ENCODE results near the gene FGD1. TPM values are rescaled to one million over a fixed set of nuclear protein-coding genes. Genes with fewer than 3 reads are reported as not detected.

FGD1 gene
- total RNA-seq, 1 donor from 2014 or later = 8.8 TPM

DNA sequence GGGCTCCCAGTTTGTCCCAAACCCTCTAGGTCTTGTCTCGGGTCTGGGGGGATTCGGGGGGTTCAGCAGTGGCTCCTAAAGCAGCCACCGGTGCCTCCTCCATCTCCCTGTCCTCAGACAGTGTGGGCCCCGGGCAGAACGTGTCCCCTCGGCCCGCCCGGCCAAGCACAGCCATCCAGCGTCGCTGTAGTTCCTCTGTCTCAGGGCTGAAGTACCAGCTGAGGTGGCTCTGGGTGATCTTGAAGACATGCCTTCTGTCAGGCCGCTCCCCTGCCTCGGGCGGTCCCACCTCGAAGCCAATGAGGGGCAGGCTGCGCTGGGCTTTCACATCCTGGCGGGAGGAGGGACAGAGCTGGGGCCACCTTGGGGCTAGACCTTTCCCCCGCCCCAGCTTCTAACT lies 50.0 kb downstream of the FGD1 start:
- Histone ChIP-seq H3K36me3 (no peaks in the 10 kb centered on the region), H3K9ac (no peak overlapping the region), H3K27me3 (no peaks in the 10 kb centered on the region), H3K4me1 (peaks cover 8% of the 10 kb centered on the region), H3K79me2 (ENCODE audit: low read depth) (peaks cover 17% of the 10 kb centered on the region), H3K9me3 (ENCODE audit: low read depth) (no peaks in the 10 kb centered on the region), H2AFZ (replicated peaks) (no peak overlapping the region), H3F3A (ENCODE audit: low read depth) (no peaks in the 10 kb centered on the region), H3K27ac (no peak overlapping the region), H3K4me3 (no peak overlapping the region), H4K20me1 (ENCODE audit: low read depth) (peaks cover 8% of the 10 kb centered on the region), H3K4me2 (no peak overlapping the region)
- H3K4me1 Mint-ChIP-seq = peaks cover 8% of the 10 kb centered on the region
- no peak overlapping the region for H3K27ac Mint-ChIP-seq
- no peak overlapping the region for H3K4me3 Mint-ChIP-seq
- peaks cover 6% of the 10 kb centered on the region for H3K27me3 Mint-ChIP-seq (ENCODE audit: insufficient read depth, low read depth)
- no peak for TF ChIP-seq EZH2 (IDR thresholded peaks at IDR 0.05)
- no peak for TF ChIP-seq EZH2phosphoT487 (IDR thresholded peaks at IDR 0.05)
- TF ChIP-seq, protein P1, sequence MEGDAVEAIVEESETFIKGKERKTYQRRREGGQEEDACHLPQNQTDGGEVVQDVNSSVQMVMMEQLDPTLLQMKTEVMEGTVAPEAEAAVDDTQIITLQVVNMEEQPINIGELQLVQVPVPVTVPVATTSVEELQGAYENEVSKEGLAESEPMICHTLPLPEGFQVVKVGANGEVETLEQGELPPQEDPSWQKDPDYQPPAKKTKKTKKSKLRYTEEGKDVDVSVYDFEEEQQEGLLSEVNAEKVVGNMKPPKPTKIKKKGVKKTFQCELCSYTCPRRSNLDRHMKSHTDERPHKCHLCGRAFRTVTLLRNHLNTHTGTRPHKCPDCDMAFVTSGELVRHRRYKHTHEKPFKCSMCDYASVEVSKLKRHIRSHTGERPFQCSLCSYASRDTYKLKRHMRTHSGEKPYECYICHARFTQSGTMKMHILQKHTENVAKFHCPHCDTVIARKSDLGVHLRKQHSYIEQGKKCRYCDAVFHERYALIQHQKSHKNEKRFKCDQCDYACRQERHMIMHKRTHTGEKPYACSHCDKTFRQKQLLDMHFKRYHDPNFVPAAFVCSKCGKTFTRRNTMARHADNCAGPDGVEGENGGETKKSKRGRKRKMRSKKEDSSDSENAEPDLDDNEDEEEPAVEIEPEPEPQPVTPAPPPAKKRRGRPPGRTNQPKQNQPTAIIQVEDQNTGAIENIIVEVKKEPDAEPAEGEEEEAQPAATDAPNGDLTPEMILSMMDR (IDR thresholded peaks at IDR 0.05) = no peak
- peaks cover 4% of the 10 kb centered on the region for H3K36me3 Mint-ChIP-seq
- DNase-seq (ENCODE audit: low spot score) = no peak
- H3K9me3 Mint-ChIP-seq = peaks cover 7% of the 10 kb centered on the region

DNA sequence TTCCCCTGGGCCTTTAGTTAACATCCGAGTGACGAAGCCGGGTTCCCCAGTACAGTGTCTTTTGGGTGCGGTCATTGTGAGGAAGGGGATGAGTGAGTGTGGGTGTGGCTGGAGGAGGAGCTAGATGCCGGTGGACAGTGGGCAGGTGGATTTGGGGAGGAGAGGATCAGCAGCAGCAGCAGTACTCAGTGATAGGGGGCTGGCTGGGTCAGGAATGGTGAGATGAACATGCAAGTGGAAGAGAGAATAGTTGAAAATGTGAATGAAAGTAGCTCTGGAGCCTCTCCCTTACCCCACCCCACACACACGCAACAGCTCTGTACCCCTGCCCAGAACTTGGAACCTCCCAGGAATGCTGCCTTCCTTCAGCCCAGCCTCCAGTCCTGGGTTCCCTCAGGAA lies 51.3 kb downstream of the FGD1 start:
- H3K27ac ChIP-seq = no peak overlapping the region
- no peaks in the 10 kb centered on the region for H3K27me3 ChIP-seq
- peaks cover 4% of the 10 kb centered on the region for H3K9me3 Mint-ChIP-seq
- peaks cover 6% of the 10 kb centered on the region for H3K27me3 Mint-ChIP-seq (ENCODE audit: insufficient read depth, low read depth)
- H3K79me2 ChIP-seq (ENCODE audit: low read depth) = peaks cover 26% of the 10 kb centered on the region
- H3K4me3 ChIP-seq = no peak overlapping the region
- H3K4me2 ChIP-seq = no peak overlapping the region
- no peak overlapping the region for H2AFZ ChIP-seq (replicated peaks)
- H3K4me1 Mint-ChIP-seq = peaks cover 8% of the 10 kb centered on the region
- peaks cover 4% of the 10 kb centered on the region for H3K36me3 Mint-ChIP-seq
- TF ChIP-seq EZH2 (IDR thresholded peaks at IDR 0.05) (no peak), EZH2phosphoT487 (IDR thresholded peaks at IDR 0.05) (no peak)
- TF ChIP-seq, protein P1 (IDR thresholded peaks at IDR 0.05) = no peak
- no peak overlapping the region for H3K27ac Mint-ChIP-seq
- H3K9me3 ChIP-seq (ENCODE audit: low read depth) = no peaks in the 10 kb centered on the region
- no peaks in the 10 kb centered on the region for H3F3A ChIP-seq (ENCODE audit: low read depth)
- no peaks in the 10 kb centered on the region for H3K36me3 ChIP-seq
- peaks cover 9% of the 10 kb centered on the region for H3K4me1 ChIP-seq
- DNase-seq (ENCODE audit: low spot score) = no peak
- peaks cover 10% of the 10 kb centered on the region for H4K20me1 ChIP-seq (ENCODE audit: low read depth)
- no peak overlapping the region for H3K4me3 Mint-ChIP-seq
- H3K9ac ChIP-seq = no peak overlapping the region

DNA sequence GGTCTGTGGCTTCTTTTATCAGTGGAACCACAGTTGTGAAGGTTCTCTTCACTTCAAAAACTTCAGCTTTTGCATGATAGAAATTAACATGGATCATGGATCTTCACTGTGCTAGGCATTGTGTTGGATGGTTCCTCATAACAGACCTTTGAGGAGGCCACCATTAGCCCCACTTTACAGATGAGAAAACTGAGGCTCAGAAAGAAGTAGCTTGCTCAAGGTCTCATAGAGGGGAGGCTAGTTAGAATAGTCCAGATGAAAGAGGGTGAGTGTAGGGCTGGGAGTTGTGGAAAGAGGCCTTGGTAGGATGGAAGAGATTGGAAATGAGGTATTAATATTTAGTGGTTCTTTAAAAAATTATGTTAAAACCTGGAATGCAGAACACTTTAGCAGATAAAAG lies 53.2 kb downstream of the FGD1 start:
- no peaks in the 10 kb centered on the region for H3F3A ChIP-seq (ENCODE audit: low read depth)
- peaks cover 26% of the 10 kb centered on the region for H3K79me2 ChIP-seq (ENCODE audit: low read depth)
- Mint-ChIP-seq H3K4me3 (no peak overlapping the region), H3K27me3 (ENCODE audit: insufficient read depth, low read depth) (peaks cover 6% of the 10 kb centered on the region), H3K4me1 (peaks cover 8% of the 10 kb centered on the region), H3K9me3 (peaks cover 4% of the 10 kb centered on the region), H3K36me3 (peaks cover 4% of the 10 kb centered on the region), H3K27ac (no peak overlapping the region)
- H4K20me1 ChIP-seq (ENCODE audit: low read depth) = peaks cover 10% of the 10 kb centered on the region
- no peak overlapping the region for H3K27ac ChIP-seq
- H3K4me3 ChIP-seq = no peak overlapping the region
- no peak overlapping the region for H2AFZ ChIP-seq (replicated peaks)
- DNase-seq (ENCODE audit: low spot score) = no peak
- no peaks in the 10 kb centered on the region for H3K27me3 ChIP-seq
- H3K4me1 ChIP-seq = peaks cover 9% of the 10 kb centered on the region
- H3K36me3 ChIP-seq = no peaks in the 10 kb centered on the region
- H3K9me3 ChIP-seq (ENCODE audit: low read depth) = no peaks in the 10 kb centered on the region
- TF ChIP-seq EZH2 (IDR thresholded peaks at IDR 0.05) (no peak), EZH2phosphoT487 (IDR thresholded peaks at IDR 0.05) (no peak)
- TF ChIP-seq, protein P1 (IDR thresholded peaks at IDR 0.05) = no peak
- no peak overlapping the region for H3K9ac ChIP-seq
- no peak overlapping the region for H3K4me2 ChIP-seq

All from neural progenitor cell (in vitro differentiated cells).